AG10803 (cell line): Measurements from ENCODE around the gene SLC13A3.

Experiments
- DNase-seq: peaks from one replicate; pipeline ENCODE4 v3.0.0; 2010; ENCODE audit warnings: low read depth
- H3K4me3 ChIP-seq: 2 replicates; pipeline ENCODE4 v1.5.1; 2011; ENCODE audit warnings: mild to moderate bottlenecking, low read length, control low read depth
- CTCF ChIP-seq: conservative IDR thresholded peaks from 2 replicates; pipeline ENCODE4 v1.5.1; 2011; ENCODE audit warnings: mild to moderate bottlenecking, low read length, control low read depth, inconsistent platforms

The SLC13A3 gene

GRCh38 chr20:46651091-46651962 is at the start of gene SLC13A3:
Gene SLC13A3 (minus strand): TSS chr20:46651459. CDS start chr20:46651421, 38 bp downstream.
- no peak for DNase-seq
- no peak for TF ChIP-seq CTCF
- no peak within 1 kb of the TSS for H3K4me3 ChIP-seq

GRCh38 chr20:46701057-46701456 is 49.8 kb upstream of the SLC13A3 start:
- TF ChIP-seq CTCF, result no peak
- no peak overlapping the region for H3K4me3 ChIP-seq
- no peak for DNase-seq

- H3K4me3 ChIP-seq, result no peak overlapping the region
- no peak for DNase-seq
- TF ChIP-seq CTCF, result no peak
Observed at GRCh38 chr20:46700481-46700880, 49.2 kb upstream of the SLC13A3 start.

GRCh38 chr20:46699651-46700359 is 48.5 kb upstream of the SLC13A3 start:
- no peak overlapping the region for H3K4me3 ChIP-seq
- TF ChIP-seq CTCF, result peak; percentile 73
- DNase-seq, result peak; percentile 54

GRCh38 chr20:46698788-46699187 is 47.5 kb upstream of the SLC13A3 start:
- H3K4me3 ChIP-seq, result no peak overlapping the region
- no peak for TF ChIP-seq CTCF
- no peak for DNase-seq

- H3K4me3 ChIP-seq, result no peak overlapping the region
- peak; percentile 38 for DNase-seq
- TF ChIP-seq CTCF, result no peak
Observed at GRCh38 chr20:46696791-46697279, 45.6 kb upstream of the SLC13A3 start.
